HG03175 (cell line): ENCODE results near the gene RAD51.
A peak's percentile ranks its signal among the peaks of the same experiment; 100 is the strongest.

ENCODE experiments used
- ATAC-seq: cut with Tn5 transposase; IDR thresholded peaks from one replicate; pipeline ENCODE4 v1.9.1; 2021; ENCODE audit warnings: mild to moderate bottlenecking, moderate library complexity; ENCODE audit not compliant: unreplicated experiment

The RAD51 gene

GRCh38 chr15:40721701-40722100 is 26.7 kb downstream of the RAD51 start:
- no peak for ATAC-seq

GRCh38 chr15:40722354-40722753 is 27.4 kb downstream of the RAD51 start:
- ATAC-seq = no peak

- ATAC-seq = no peak
These were observed 28.0 kb downstream of the RAD51 start for GRCh38 chr15:40722934-40723333.

GRCh38 chr15:40723919-40724318 is 28.9 kb downstream of the RAD51 start:
- no peak for ATAC-seq

- ATAC-seq = no peak
These were observed 36.1 kb downstream of the RAD51 start for GRCh38 chr15:40731034-40731433.

GRCh38 chr15:40736575-40736974 is 41.6 kb downstream of the RAD51 start:
- no peak for ATAC-seq

- ATAC-seq = no peak
These were observed 42.1 kb downstream of the RAD51 start for GRCh38 chr15:40737048-40737447.

GRCh38 chr15:40739047-40739446 is 44.1 kb downstream of the RAD51 start:
- ATAC-seq = no peak

GRCh38 chr15:40739854-40740253 is 44.9 kb downstream of the RAD51 start:
- no peak for ATAC-seq

GRCh38 chr15:40743485-40743901 is 48.5 kb downstream of the RAD51 start:
- no peak for ATAC-seq

- no peak for ATAC-seq
These were observed 49.2 kb downstream of the RAD51 start for GRCh38 chr15:40743921-40744814.

GRCh38 chr15:40744815-40745152 is 49.8 kb downstream of the RAD51 start:
- ATAC-seq = no peak

GRCh38 chr15:40746916-40747418 is 52.0 kb downstream of the RAD51 start:
- ATAC-seq = no peak

- no peak for ATAC-seq
These were observed 53.0 kb downstream of the RAD51 start for GRCh38 chr15:40747685-40748631.

- no peak for ATAC-seq
These were observed 54.2 kb downstream of the RAD51 start for GRCh38 chr15:40749151-40749630.

GRCh38 chr15:40750885-40751284 is 55.9 kb downstream of the RAD51 start:
- no peak for ATAC-seq

GRCh38 chr15:40751745-40752144 is 56.8 kb downstream of the RAD51 start:
- ATAC-seq = no peak

GRCh38 chr15:40754574-40754882 is 59.6 kb downstream of the RAD51 start:
- ATAC-seq = no peak

GRCh38 chr15:40754883-40755811 is 60.2 kb downstream of the RAD51 start, which contains the start of gene RMDN3:
Gene RMDN3, minus strand, starts transcription at chr15:40755254. Its CDS starts 471 bp downstream, at chr15:40754783.
- ATAC-seq = peak; percentile 81

GRCh38 chr15:40755812-40756208 is 60.8 kb downstream of the RAD51 start:
- no peak for ATAC-seq
